NT2/D1 (cell line): Measurements from ENCODE around the gene SDCBP2.

Source experiments
- SUZ12 ChIP-seq: IDR thresholded peaks from 2 replicates; pipeline ENCODE4 v1.6.1; 2011; ENCODE audit not compliant: insufficient read length, insufficient read depth; ENCODE audit errors: extremely low read depth
- YY1 ChIP-seq: IDR thresholded peaks from 2 replicates; pipeline ENCODE4 v1.6.1; 2011; ENCODE audit not compliant: insufficient read length, insufficient read depth
- ZNF274 ChIP-seq: IDR thresholded peaks from 2 replicates; pipeline ENCODE4 v1.6.1; 2011; ENCODE audit warnings: mild to moderate bottlenecking, low read depth, low read length

DNA sequence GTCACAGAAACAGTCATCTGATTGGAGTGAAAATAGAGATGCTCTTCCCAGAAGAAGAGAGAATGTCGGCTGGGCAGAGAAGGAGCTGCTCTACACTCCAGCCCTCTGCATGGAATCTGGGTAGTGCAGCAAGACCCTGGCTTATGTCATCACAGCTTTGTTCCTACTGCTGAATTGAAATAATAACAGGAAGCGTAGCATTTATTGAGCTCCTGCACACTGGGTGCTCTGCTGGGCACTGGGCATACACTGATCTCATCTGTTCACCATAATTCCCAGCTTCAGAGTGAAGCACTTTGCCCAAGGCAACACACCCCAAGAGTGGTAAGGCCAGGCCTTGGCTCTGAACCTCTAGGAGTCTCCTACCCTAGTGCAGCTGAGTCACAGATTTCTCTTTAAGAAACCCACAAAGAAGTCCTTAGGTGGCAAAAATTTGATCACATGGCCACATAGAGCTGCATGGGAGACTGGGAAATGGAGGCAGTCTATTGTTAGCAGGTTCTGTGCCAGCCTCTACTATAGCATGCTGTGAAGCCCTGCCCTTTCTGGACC is 3.9 kb upstream of the SDCBP2 start:
- no peak for TF ChIP-seq ZNF274
- no peak for TF ChIP-seq SUZ12
- TF ChIP-seq YY1 = no peak
